HCT116 (cell line): ENCODE measurements around the gene CXADR. TPM values are rescaled to one million over a fixed set of nuclear protein-coding genes. Genes with fewer than 3 reads are reported as not detected.
"Not testable (repeated sequence)": the region's sequence is repeated elsewhere in the genome, so short reads cannot be mapped to it uniquely, and the experiment has no call there.

Experiments used
- ATAC-seq: fragments of 200-7000 bp; cut with Tn5 transposase; 2 replicates; pipeline ENCODE4 v1.9.1; 2020; ENCODE audit warnings: mild to moderate bottlenecking, moderate library complexity
- BruUV-seq: library from RNA; stranded (reverse); fragments of 400-500 nt; replicated peaks from 2 replicates; lab custom pipeline; 2021; lab: Mats Ljungman, UMichigan
- CTCF ChIA-PET: fragments of 300-600 bp; sonication (Branson Sonifier 250); formaldehyde crosslinking; loops from one replicate; lab custom pipeline; 2021; ENCODE audit warnings: antibody characterized with exemption; lab: Charles Lee
- POLR2A ChIA-PET: fragments of 300-600, 350-600 bp; sonication (Branson Sonifier 250); formaldehyde crosslinking; loops from one replicate; lab custom pipeline; 2021; ENCODE audit warnings: antibody characterized with exemption; lab: Charles Lee
- RAD21 ChIA-PET, 2 experiments: fragments of 300-600 bp; sonication (Branson Sonifier 250); formaldehyde crosslinking; loops; one replicate each; lab custom pipeline; 2023; ENCODE audit warnings: low total read pairs in 2 of 2; ENCODE audit not compliant: uncharacterized antibody in 2 of 2, unreplicated experiment in 2 of 2, low non-redundant PET in 1 of 2; lab: Charles Lee
- DNase-seq: peaks from one replicate; pipeline ENCODE4 v3.0.0-alpha.2; 2010; ENCODE audit warnings: low read depth, low spot score
- H2AFZ ChIP-seq: fragments of 200-600 bp; shearing (Covaris generic), sonication (generic); 2 replicates; pipeline ENCODE4 v1.6.1; 2017; ENCODE audit warnings: low read depth, mixed run types, mixed read lengths, antibody characterized with exemption, low read length; ENCODE audit not compliant: poor library complexity, severe bottlenecking
- H3K27ac ChIP-seq: 2 replicates; pipeline ENCODE4 v1.5.1; 2012; ENCODE audit warnings: low read depth, low read length
- H3K27me3 ChIP-seq: fragments of 200-600 bp; sonication (generic); 2 replicates; pipeline ENCODE4 v1.6.1; 2016; ENCODE audit warnings: mixed run types, low read length, mixed read lengths; ENCODE audit not compliant: insufficient read depth
- H3K36me3 ChIP-seq, 2 experiments: fragments of 200-500 bp in 1 of 2; fragments of 200-600 bp in 1 of 2; sonication (Bioruptor generic) in 1 of 2; sonication (generic) in 1 of 2; 2 replicates each; pipeline versions ENCODE4 v1.5.1 to v1.6.1; 2014 to 2016; ENCODE audit warnings: low read length in 2 of 2, inconsistent platforms in 1 of 2, mixed read lengths in 1 of 2, mixed run types in 1 of 2; ENCODE audit not compliant: insufficient read depth in 2 of 2, control insufficient read depth in 1 of 2
- H3K4me1 ChIP-seq, 2 experiments: fragments of 200-600 bp in 1 of 2; sonication (generic) in 1 of 2; 2 replicates each; pipeline versions ENCODE4 v1.5.1 to v1.6.1; 2012 to 2017; ENCODE audit warnings: low read length in 2 of 2, inconsistent platforms in 1 of 2, mild to moderate bottlenecking in 1 of 2, mixed read lengths in 1 of 2, mixed run types in 1 of 2, moderate library complexity in 1 of 2; ENCODE audit not compliant: insufficient read depth in 2 of 2, control insufficient read depth in 1 of 2
- H3K4me2 ChIP-seq: fragments of 200-600 bp; sonication (generic); 2 replicates; pipeline ENCODE4 v1.6.1; 2017; ENCODE audit warnings: mixed run types, low read length, mixed read lengths
- H3K4me3 ChIP-seq, 2 experiments: fragments of 200-600 bp in 1 of 2; sonication (generic) in 1 of 2; replicated peaks in 1 of 2; 2 replicates each; pipeline ENCODE4 v1.5.1; 2011 to 2016; ENCODE audit warnings: low read length in 2 of 2, control low read depth in 1 of 2, low read depth in 1 of 2, mild to moderate bottlenecking in 1 of 2, mixed read lengths in 1 of 2, mixed run types in 1 of 2
- H3K79me2 ChIP-seq: fragments of 200-600 bp; sonication (generic); 2 replicates; pipeline ENCODE4 v1.6.1; 2017; ENCODE audit warnings: mild to moderate bottlenecking, mixed run types, low read length, moderate library complexity, mixed read lengths; ENCODE audit not compliant: insufficient read depth
- H3K9ac ChIP-seq: fragments of 200-600 bp; sonication (generic); 2 replicates; pipeline ENCODE4 v1.6.1; 2016; ENCODE audit warnings: low read length, mixed read lengths
- H3K9me2 ChIP-seq: fragments of 200-600 bp; sonication (generic), shearing (Covaris generic); 2 replicates; pipeline ENCODE4 v1.6.1; 2017; ENCODE audit warnings: mixed run types, mild to moderate bottlenecking, moderate library complexity; ENCODE audit not compliant: insufficient read depth
- H3K9me3 ChIP-seq, 2 experiments: fragments of 200-500 bp in 1 of 2; fragments of 200-600 bp in 1 of 2; sonication (Bioruptor generic) in 1 of 2; sonication (generic) in 1 of 2; 2 replicates each; pipeline ENCODE4 v1.6.1; 2014 to 2017; ENCODE audit warnings: low read length in 2 of 2, mixed read lengths in 2 of 2, inconsistent platforms in 1 of 2, low read depth in 1 of 2, mild to moderate bottlenecking in 1 of 2, mixed run types in 1 of 2, moderate library complexity in 1 of 2; ENCODE audit not compliant: control insufficient read depth in 1 of 2, insufficient read depth in 1 of 2
- H4K20me1 ChIP-seq: fragments of 200-600 bp; sonication (generic), shearing (Covaris generic); 2 replicates; pipeline ENCODE4 v1.6.1; 2017; ENCODE audit warnings: mixed run types, mild to moderate bottlenecking, moderate library complexity; ENCODE audit not compliant: insufficient read depth
- CBX3 ChIP-seq: IDR thresholded peaks from 2 replicates; pipeline ENCODE4 v1.6.1; 2012; ENCODE audit warnings: low read depth
- CEBPB ChIP-seq: IDR thresholded peaks from 2 replicates; pipeline ENCODE4 v1.6.1; 2012; ENCODE audit warnings: low read depth
- EZH2 ChIP-seq: fragments of 200-600 bp; sonication (generic); IDR thresholded peaks from 2 replicates; pipeline ENCODE4 v1.6.1; 2017; ENCODE audit warnings: antibody characterized with exemption, mixed run types
- FOSL1 ChIP-seq: IDR thresholded peaks from 2 replicates; pipeline ENCODE4 v1.6.1; 2012; ENCODE audit warnings: low read depth
- JUND ChIP-seq: IDR thresholded peaks from 2 replicates; pipeline ENCODE4 v1.6.1; 2012
- POLR2A ChIP-seq: IDR thresholded peaks from 2 replicates; pipeline ENCODE4 v1.7.0; 2011; ENCODE audit warnings: borderline replicate concordance; ENCODE audit not compliant: insufficient read depth, insufficient read length; ENCODE audit errors: extremely low read depth
- POLR2AphosphoS5 ChIP-seq: IDR thresholded peaks from 2 replicates; pipeline ENCODE4 v1.6.1; 2011; ENCODE audit warnings: mild to moderate bottlenecking, low read depth, low read length, moderate library complexity
- RAD21 ChIP-seq: IDR thresholded peaks from 2 replicates; pipeline ENCODE4 v1.6.1; 2012; ENCODE audit warnings: low read depth, mild to moderate bottlenecking
- SP1 ChIP-seq: IDR thresholded peaks from 2 replicates; pipeline ENCODE4 v1.6.1; 2012; ENCODE audit warnings: low read depth
- TCF7L2 ChIP-seq: IDR thresholded peaks from 2 replicates; pipeline ENCODE4 v1.7.0; 2011; ENCODE audit warnings: borderline replicate concordance, inconsistent platforms; ENCODE audit not compliant: insufficient read depth, insufficient read length; ENCODE audit errors: extremely low read depth
- YY1 ChIP-seq: IDR thresholded peaks from 2 replicates; pipeline ENCODE4 v1.6.1; 2011; ENCODE audit warnings: low read length, low read depth, moderate library complexity, mild to moderate bottlenecking; ENCODE audit not compliant: insufficient replicate concordance; ENCODE audit errors: extremely low read depth
- ZFX ChIP-seq: fragments of 450-650 bp; IDR thresholded peaks from 2 replicates; pipeline ENCODE4 v1.6.1; 2017
- intact Hi-C: fragments of 100-400 bp; cut with micrococcal nuclease; formaldehyde crosslinking; loops from 2 replicates; pipeline ENCODE4 v1.10.0; 2022
- total RNA-seq: library from RNA; stranded (reverse); gene quantifications from one replicate; pipeline ENCODE4 v1.2.1, GENCODE V29; 2021; ENCODE audit not compliant: unreplicated experiment

The CXADR gene
- total RNA-seq, 1 experiment from 2014 or later, result 21.6 TPM

DNA sequence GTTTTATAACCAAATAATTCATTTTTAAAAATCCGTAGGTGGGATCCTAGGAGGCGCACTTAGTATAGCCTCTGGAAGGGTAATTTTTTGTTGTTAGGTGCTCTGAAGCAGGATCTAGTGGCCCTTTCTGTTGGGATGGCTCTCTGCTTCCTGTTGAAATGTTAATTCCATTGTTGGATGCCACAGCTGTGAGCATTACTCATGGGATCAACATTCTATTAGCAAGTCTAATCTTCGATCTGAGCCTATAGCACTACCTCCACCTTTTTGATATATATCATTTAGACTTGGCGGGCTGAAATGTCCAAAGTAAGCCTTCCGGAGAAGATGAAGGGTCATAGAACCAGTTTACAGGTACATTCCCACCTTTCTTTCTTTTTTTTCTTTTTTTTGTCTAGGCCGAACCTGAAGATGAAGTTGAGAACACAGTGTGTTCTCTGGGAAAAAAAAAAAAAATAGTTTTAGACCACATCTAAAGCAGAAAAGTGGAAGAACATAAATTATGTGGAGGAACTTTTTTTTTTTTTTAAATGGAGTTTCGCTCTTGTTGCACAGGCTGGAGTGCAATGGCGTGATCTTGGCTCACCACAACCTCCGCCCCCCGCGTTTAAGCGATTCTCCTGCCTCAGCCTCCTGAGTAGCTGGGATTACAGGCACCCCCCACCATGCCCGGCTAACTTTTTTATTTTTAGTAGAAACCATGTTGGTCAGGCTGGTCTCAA is 1.4 kb downstream of the CXADR start:
- Histone ChIP-seq H3K4me3 (peak overlapping the region; percentile 73 to 78), H2AFZ (no peak overlapping the region), H3K79me2 (peaks cover 32% of the 10 kb centered on the region; the same call in 1 of the 2 replicates), H3K36me3 (no peaks in the 10 kb centered on the region), H3K9me3 (no peaks in the 10 kb centered on the region), H3K9me2 (no peaks in the 10 kb centered on the region), H3K9ac (peak overlapping the region; percentile 62; the same call in 1 of the 2 replicates), H3K27me3 (no peaks in the 10 kb centered on the region), H3K27ac (no peak overlapping the region), H3K4me1 (peaks cover 14 to 29% of the 10 kb centered on the region in 2 experiments), H3K4me2 (peak overlapping the region; percentile 97), H4K20me1 (no peaks in the 10 kb centered on the region)
- ChIA-PET CTCF (no interaction called here), POLR2A (no interaction called here), RAD21 (no interaction called here)
- intact Hi-C loops, result loop anchor here (5.0 kb wide), 1 partner anchor 98 kb away; the partner anchor contains the start of gene BTG3
- TF ChIP-seq SP1, result no peak
- TF ChIP-seq YY1, result no peak
- TF ChIP-seq FOSL1, result no peak
- no peak for TF ChIP-seq ZFX
- TF ChIP-seq CEBPB, result no peak
- TF ChIP-seq TCF7L2, result no peak
- no peak for TF ChIP-seq CBX3
- TF ChIP-seq POLR2AphosphoS5, result no peak
- no peak for TF ChIP-seq RAD21
- no peak for TF ChIP-seq EZH2
- no peak for TF ChIP-seq JUND
- no peak for TF ChIP-seq POLR2A
- BruUV-seq, result TSS peak; percentile 61
- DNase-seq, result no peak
- ATAC-seq, result no peak

DNA sequence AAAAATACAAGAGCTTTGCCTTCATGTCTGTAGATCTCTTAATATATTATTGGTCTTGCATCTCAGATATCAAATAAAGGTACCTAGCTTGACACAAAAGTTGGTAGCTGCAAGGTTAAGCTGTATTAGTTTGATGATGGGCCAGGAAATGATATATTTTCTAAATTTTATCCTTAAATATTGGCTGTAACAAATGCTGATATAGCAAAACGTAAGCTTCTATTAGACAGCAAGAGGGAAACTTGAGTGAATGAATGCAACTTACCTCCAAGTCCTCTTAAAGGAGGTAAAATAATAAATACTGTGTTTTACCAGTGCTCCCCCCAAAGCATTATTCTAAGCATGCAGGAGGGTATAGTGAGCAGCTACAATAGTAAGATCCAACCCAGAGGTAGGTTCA is 4.2 kb downstream of the CXADR start:
- H3K27me3 ChIP-seq, H3K9me2 ChIP-seq, CTCF ChIA-PET, H3K27ac ChIP-seq, intact Hi-C loops, H3K4me2 ChIP-seq, BruUV-seq, H3K9ac ChIP-seq, H3K36me3 ChIP-seq, H3K9me3 ChIP-seq, RAD21 ChIA-PET, H2AFZ ChIP-seq, DNase-seq, H3K4me3 ChIP-seq, ATAC-seq, POLR2A ChIA-PET, H4K20me1 ChIP-seq: not testable (repeated sequence)
- peaks cover 38% of the 10 kb centered on the region for H3K79me2 ChIP-seq
- peaks cover 13% of the 10 kb centered on the region in 2 experiments for H3K4me1 ChIP-seq
